NCI-H69 (cell line): ENCODE measurements around the gene INSIG2.

Experiments used
- DNase-seq: peaks from one replicate; lab custom pipeline; 2025; lab: John Stamatoyannopoulos, UW

INSIG2 gene

DNA sequence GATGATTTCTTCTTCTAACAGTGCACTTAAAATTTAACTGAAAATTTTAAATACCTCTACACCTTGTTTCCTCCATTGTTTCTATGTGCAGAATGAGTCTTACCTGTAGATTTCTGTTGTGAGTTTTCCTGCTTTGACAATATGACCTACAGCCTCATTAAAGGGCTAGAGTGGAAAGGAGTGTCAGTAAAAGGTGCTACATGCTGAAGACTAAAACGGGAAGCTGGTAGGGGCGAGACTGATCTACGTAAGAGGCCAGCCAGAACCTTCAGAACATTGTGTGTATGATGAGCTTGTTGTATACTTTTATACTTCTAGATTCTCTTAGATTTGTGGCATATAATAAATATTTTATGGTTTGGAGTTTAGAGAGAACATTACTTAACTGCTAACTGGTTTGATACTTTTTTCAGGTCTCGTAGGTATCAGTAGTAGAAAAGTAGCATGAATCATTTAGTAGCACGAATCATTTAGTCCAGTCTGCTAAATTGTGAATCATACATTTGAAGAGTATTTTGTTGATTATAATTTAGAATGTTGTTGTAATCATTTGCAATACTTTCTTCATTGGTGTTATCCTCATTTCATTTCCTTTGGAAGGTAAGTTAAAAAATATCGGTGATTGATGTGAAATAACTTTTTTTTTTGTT is 14.3 kb downstream of the INSIG2 start:
- no peak for DNase-seq

GRCh38 chr2:118103951-118104940 is 16.0 kb downstream of the INSIG2 start:
- DNase-seq: no peak

DNA sequence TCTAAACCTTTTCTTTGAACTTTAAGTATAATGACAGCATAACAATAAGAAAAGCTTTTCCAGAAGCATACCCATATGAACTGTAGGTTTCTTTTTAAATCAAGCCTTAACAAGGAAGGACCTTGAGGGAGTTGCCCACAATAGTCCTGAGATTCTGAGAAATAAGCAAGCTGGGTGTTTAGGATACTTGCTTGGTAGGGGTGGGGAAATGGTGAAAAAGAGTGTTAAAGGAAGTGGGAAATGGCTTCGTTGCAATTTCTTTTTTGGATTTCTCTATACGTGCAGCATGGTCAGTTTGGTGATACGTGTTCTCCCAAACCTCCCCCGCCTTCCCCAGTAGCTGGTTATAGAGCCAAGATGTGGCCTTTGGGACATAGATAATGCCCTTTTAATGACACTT is 17.2 kb downstream of the INSIG2 start:
- DNase-seq: no peak

GRCh38 chr2:118106926-118107325 is 18.7 kb downstream of the INSIG2 start:
- DNase-seq: no peak

GRCh38 chr2:118110310-118110709 is 22.0 kb downstream of the INSIG2 start:
- no peak for DNase-seq

GRCh38 chr2:118110991-118111390 is 22.7 kb downstream of the INSIG2 start:
- DNase-seq: no peak

- no peak for DNase-seq
These were observed 24.6 kb downstream of the INSIG2 start for GRCh38 chr2:118112771-118113334.

DNA sequence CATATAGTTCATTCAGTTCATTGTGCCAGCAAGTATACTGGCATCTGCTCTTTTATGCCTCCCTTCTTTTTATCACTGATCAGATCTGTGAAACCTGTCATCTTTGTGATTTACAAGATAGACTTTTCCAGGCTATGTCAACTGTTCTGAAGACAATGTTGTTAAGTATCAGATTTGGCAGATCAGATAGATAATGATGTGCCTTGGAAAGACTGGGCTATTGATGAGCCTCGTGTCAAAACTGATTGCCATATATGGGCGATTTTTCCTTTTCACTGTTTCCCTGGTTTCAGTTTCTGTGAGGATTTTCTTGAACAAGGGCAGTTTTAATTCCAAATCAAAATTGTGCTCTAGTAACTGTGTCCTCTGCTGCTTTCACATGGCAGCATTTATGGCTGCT is 26.6 kb downstream of the INSIG2 start:
- DNase-seq: no peak

DNA sequence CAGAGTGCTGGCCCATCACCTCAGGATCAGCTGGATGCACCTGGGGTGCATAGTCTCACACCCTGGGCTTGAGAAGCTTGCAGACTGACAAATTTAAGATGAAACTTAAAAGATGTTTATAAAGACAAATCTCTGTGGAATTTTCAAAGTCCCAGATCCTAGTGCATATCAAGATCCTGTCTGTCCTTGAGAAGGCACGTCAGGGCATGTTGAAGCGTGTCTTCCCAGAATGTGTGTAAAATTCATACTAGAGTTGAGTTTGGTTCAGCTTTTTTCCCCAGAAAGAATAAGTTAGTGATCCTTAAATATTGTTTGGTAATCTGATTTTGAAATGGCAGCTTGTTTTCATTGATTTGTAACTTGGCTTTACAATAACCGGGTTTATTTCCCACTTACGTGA is 27.5 kb downstream of the INSIG2 start:
- no peak for DNase-seq

GRCh38 chr2:118118479-118118878 is 30.2 kb downstream of the INSIG2 start:
- DNase-seq: no peak

DNA sequence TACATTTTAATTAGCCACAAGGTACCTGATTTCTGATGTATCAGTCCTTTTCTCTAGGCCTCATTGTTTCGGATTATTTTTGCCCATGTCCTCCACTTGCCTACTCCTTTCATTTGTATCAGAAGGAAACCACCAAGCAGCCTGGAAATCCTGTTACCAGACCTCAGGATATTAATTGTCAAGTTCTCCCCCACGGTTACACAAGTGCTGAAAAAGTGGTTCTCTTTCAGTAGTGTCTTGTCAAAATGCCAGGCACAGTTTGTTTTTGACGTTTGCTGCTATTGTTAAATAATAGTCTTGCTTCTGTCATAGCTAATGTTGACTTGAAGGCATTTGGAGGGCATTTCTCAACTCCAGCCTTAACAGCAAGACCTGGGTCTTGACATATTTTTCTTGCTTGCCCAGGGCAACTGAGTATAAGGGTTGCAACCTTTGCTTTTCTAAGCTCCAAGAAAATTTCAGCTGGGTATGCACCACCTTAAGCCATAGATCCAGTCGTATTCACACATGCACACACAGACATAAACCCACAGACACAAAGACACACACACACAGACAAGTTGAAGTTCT is 31.0 kb downstream of the INSIG2 start:
- DNase-seq: no peak

DNA sequence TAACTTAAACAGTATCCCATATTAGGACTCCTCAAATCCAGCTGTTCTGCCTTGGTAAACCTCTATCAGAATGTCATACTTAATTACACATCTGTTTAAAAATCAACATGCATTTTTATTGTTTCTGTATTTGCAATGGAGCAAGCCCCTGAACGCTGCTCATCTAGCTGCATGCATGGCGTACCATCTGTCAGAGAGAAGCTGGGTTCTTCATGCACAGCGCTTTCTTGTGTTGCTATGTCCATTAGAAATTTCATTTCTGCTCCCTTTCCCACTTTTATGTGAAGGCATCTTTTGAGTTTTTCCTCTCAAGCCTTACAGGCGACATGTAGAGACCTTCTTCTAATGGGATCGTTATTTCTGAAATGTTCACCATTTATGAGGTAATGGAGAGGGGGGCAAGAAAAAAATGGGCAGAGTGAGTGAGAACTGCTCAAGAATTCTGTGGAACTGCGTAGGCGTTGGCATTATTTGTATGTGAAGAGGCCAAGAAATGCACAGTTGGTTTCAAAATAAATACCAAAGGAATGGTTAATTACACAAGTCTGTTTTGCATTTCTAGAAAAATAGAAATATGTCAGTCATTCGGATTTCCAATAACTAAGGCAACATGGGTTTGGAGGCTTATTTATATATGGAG is 31.6 kb downstream of the INSIG2 start:
- DNase-seq: no peak

GRCh38 chr2:118120401-118120780 is 32.1 kb downstream of the INSIG2 start:
- DNase-seq: no peak

GRCh38 chr2:118121101-118121500 is 32.8 kb downstream of the INSIG2 start:
- DNase-seq: no peak

DNA sequence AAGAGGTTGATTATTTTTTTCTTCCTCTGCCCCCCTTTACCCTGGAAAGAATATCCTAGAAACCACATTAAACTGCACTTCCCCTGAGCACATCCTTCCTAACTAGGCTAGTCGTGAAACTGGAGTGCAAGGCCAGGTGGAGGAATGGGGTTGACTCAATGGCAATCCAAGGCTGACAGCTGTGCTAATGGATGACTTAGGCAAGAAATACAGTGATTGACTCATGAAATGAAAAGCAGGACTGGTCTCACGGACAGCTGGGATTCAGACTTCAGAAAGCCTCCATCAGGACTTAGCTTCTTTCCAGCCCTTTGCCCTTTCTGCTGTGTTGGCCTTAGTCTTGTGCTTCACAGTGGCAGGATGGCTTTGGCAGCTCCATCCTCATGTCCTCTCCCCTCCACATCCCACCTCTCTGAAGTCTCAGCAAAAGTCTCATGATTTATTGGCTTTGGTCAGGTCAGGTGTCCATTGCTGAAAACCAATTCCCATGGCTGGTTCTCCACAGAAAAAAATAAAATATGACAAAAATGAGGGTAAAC is 33.8 kb downstream of the INSIG2 start:
- DNase-seq: no peak

GRCh38 chr2:118122594-118123281 is 34.5 kb downstream of the INSIG2 start:
- no peak for DNase-seq

DNA sequence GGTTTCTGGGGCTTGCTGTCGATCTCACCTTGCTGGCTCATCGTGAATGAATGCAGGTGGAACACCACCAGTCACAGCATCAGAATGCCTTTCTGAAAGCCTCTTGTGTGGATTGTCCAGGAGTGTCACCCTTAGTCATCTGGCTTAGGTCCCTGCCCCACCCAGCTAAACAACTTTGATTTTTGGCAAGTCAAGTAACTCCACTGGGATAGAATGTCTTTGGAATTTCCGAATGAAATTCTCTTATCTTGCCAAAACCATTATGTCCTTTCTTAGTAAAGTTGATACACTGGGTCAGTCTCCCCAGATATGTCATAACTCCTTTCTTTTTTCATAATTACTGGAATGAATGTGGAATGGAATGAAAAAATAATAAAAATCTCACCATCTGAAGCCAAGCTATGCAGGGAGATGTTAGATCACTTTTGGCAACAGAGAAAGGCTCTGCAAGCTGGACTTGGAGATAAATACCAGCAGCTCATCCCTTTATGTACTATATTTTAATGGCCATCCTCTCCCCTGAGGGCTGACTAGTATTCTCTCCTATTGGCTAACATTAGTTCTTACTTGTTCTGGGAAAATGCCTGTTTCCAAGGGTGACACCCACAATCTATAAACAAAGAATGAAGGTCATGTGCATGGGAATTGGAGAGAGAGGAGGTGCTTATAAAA is 35.4 kb downstream of the INSIG2 start:
- DNase-seq: no peak

DNA sequence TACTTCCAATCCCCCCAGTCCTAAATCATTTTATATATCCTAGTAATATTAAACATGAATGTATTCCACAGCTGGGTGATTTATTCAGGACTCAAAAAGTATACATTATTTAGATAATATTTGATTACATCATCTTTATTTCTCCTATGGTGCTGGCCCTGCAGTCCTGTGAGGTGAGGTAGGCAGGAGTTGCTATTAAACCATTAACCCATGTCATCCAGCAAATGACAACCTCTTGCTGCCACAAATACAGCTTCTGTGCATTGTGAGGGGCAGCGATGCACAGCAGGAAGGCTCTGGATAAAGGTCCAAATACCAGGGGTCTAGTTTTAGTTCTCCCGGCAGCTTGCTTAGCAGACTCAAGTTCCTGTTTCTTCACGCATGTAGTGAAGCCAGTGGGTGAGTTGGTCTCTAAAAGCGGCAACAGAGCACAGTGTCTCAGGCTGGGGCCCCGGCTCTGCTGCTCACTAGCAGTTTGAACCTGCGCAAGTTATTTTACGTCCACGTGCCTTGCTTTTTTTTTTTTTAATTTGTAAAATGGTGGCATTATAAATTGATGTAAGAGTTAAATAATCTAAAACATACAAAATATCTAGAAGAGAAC is 36.1 kb downstream of the INSIG2 start:
- no peak for DNase-seq

DNA sequence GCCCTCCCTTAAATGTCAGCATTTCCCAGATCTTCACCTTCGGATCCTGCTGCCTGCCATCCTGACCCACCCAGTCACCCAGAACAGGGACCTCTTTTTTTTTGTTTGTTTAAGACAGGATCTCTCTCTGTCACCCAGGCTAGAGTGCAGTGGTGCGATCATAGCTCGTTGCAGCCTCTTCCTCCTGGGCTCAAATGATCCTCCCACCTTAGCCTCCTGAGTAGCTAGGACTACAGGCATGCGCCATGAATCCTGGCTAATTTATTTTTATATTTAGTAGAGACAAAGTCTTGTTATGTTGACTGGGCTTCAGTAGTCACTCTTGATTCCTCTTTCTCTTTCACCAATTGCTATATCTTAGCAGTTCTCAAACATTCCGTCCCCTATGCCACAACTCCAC is 39.0 kb downstream of the INSIG2 start:
- DNase-seq: no peak

- no peak for DNase-seq
These were observed 40.6 kb downstream of the INSIG2 start for GRCh38 chr2:118128826-118129225.
